ENCODE data around the gene ABHD14A.
"Not testable (repeated sequence)": the region's sequence is repeated elsewhere in the genome, so short reads cannot be mapped to it uniquely, and the experiment has no call there.

The ABHD14A gene

DNA sequence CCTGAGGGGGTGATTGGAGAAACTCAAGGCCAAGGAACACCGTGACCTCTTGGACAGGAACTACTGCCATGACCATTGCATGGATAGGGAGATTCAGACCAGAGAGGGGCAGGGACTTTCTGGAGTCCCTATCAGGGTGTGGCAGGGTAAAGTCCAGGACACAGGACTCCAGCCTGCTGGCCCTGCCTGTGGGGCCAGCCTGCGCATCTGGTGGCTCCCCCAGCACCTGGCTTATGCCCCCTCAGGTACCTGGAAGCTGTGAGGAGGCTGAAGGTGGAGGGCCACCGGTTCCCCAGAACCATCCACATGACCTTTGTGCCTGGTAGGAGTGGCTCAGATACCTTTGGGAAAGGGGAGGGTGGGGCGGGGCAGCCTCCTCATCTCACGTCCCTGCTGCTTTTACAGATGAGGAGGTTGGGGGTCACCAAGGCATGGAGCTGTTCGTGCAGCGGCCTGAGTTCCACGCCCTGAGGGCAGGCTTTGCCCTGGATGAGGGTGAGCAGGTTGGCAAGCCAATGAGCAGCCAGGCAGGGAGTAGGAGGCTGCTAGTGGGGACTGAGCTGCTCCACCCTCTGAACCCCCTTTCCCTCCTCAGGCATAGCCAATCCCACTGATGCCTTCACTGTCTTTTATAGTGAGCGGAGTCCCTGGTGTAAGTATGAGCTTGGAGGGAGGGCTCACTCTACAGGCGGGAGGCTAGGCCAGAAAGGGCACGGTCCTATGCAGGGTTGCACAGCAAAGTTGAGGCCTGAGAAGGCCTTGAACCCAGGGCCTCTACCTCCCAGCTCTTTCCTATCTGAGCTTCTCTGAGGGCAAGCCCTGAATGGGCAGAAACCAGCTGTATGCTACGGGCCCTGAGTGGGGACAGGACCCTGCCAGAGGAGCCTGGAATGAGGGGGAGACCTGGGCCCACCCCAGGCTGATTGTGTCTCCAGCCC, 11.4 kb downstream of the ABHD14A start:
- ATAC-seq: no peak
- TF ChIP-seq ZNF70 (CRISPR knock-in tag; IDR thresholded peaks at IDR 0.05) (no peak), PPARA (CRISPR knock-in tag; IDR thresholded peaks at IDR 0.05; ENCODE audit: borderline replicate concordance) (no peak), RARB (CRISPR knock-in tag; IDR thresholded peaks at IDR 0.05) (no peak), TSHZ2 (CRISPR knock-in tag; IDR thresholded peaks at IDR 0.05) (no peak), ESRRG (CRISPR knock-in tag; IDR thresholded peaks at IDR 0.05) (no peak), ARNTL (CRISPR knock-in tag; IDR thresholded peaks at IDR 0.05; ENCODE audit: borderline replicate concordance, low read depth) (no peak), BACH2 (CRISPR knock-in tag; IDR thresholded peaks at IDR 0.05; ENCODE audit: borderline replicate concordance) (no peak), ZFP3 (CRISPR knock-in tag; IDR thresholded peaks at IDR 0.05) (no peak), GLIS3 (CRISPR knock-in tag; IDR thresholded peaks at IDR 0.05) (no peak), TCF4 (CRISPR knock-in tag; IDR thresholded peaks at IDR 0.05; ENCODE audit: borderline replicate concordance) (no peak), CSDC2 (CRISPR knock-in tag; IDR thresholded peaks at IDR 0.05) (no peak), ZNF565 (CRISPR knock-in tag; conservative IDR thresholded peaks at IDR 0.05; ENCODE audit: low read depth) (no peak), CSRNP3 (CRISPR knock-in tag; IDR thresholded peaks at IDR 0.05) (no peak), ZNF8 (CRISPR knock-in tag; IDR thresholded peaks at IDR 0.05) (no peak), ZFP30 (CRISPR knock-in tag; IDR thresholded peaks at IDR 0.05) (no peak), ZC3H10 (CRISPR knock-in tag; IDR thresholded peaks at IDR 0.05) (no peak), SNAI2 (CRISPR knock-in tag; IDR thresholded peaks at IDR 0.05) (no peak)
- TF ChIP-seq, protein P1, sequence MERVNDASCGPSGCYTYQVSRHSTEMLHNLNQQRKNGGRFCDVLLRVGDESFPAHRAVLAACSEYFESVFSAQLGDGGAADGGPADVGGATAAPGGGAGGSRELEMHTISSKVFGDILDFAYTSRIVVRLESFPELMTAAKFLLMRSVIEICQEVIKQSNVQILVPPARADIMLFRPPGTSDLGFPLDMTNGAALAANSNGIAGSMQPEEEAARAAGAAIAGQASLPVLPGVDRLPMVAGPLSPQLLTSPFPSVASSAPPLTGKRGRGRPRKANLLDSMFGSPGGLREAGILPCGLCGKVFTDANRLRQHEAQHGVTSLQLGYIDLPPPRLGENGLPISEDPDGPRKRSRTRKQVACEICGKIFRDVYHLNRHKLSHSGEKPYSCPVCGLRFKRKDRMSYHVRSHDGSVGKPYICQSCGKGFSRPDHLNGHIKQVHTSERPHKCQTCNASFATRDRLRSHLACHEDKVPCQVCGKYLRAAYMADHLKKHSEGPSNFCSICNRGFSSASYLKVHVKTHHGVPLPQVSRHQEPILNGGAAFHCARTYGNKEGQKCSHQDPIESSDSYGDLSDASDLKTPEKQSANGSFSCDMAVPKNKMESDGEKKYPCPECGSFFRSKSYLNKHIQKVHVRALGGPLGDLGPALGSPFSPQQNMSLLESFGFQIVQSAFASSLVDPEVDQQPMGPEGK (CRISPR knock-in tag; IDR thresholded peaks at IDR 0.05; ENCODE audit: borderline replicate concordance): no peak

GRCh38 chr3:51987568-51987967, 12.7 kb downstream of the ABHD14A start:
- TF ChIP-seq ZNF565 (CRISPR knock-in tag; conservative IDR thresholded peaks at IDR 0.05; ENCODE audit: low read depth) (no peak), CSRNP3 (CRISPR knock-in tag; IDR thresholded peaks at IDR 0.05) (no peak), ZFP3 (CRISPR knock-in tag; IDR thresholded peaks at IDR 0.05) (no peak), ZNF70 (CRISPR knock-in tag; IDR thresholded peaks at IDR 0.05) (no peak)
- ATAC-seq: no peak

DNA sequence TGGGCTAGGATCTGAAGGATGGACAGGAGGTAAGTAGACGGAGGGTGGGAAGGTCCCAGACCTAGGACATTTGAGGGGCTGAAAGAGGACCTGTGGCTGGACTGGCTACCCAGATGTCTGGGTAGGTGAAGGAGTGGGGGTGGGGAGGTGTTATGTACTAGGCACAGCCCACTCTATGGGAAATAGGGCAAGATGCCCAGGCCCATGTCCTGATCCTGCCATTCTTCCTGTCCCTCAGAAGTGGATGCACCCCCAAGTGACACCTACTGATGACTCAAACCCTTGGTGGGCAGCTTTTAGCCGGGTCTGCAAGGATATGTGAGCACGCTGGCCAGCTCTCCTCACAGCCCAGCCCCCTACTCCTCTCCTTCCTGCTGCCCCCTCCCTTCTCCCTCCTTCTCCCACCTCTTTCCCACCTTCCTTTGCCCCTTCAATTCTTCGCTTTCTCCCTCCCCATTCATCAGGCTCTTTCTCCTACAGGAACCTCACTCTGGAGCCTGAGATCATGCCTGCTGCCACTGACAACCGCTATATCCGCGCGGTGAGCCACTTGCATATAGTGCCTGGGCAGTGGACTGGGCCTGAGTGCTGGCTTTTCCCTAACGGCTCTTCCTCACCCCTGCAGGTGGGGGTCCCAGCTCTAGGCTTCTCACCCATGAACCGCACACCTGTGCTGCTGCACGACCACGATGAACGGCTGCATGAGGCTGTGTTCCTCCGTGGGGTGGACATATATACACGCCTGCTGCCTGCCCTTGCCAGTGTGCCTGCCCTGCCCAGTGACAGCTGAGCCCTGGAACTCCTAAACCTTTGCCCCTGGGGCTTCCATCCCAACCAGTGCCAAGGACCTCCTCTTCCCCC, 13.7 kb downstream of the ABHD14A start:
- no peak for TF ChIP-seq ZNF565 (CRISPR knock-in tag; conservative IDR thresholded peaks at IDR 0.05; ENCODE audit: low read depth)
- peak; percentile 7 for ATAC-seq

DNA sequence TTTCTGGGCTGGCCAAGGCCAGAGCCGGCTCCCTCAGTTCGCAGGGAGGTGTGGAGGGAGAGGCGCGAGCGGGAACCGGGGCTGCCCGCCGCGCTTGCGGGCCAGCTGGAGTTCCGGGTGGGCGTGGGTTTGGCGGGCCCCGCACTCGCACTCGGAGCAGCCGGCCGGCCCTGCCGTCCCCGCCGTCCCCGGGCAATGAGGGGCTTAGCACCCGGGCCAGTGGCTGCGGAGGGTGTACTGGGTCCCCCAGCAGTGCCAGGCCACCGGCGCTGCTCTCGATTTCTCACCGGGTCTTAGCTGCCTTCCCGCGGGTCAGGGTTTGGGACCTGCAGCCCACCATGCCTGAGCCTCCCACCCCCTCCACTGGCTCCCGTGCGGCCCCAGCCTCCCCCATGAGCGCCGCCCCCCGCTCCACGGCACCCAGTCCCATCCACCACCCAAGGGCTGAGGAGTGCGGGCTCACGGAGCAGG, 15.7 kb downstream of the ABHD14A start:
- not testable (repeated sequence) for ATAC-seq

Data from SK-N-SH treated with all-trans-retinoic acid at 6 μM for 48 hours (cell line).